ENCODE data around the gene PLPPR5. TPM values are rescaled to one million over a fixed set of nuclear protein-coding genes. Genes with fewer than 3 reads are reported as not detected.

Gene PLPPR5
- total RNA-seq, 1 experiment from 2014 or later = not detected

DNA sequence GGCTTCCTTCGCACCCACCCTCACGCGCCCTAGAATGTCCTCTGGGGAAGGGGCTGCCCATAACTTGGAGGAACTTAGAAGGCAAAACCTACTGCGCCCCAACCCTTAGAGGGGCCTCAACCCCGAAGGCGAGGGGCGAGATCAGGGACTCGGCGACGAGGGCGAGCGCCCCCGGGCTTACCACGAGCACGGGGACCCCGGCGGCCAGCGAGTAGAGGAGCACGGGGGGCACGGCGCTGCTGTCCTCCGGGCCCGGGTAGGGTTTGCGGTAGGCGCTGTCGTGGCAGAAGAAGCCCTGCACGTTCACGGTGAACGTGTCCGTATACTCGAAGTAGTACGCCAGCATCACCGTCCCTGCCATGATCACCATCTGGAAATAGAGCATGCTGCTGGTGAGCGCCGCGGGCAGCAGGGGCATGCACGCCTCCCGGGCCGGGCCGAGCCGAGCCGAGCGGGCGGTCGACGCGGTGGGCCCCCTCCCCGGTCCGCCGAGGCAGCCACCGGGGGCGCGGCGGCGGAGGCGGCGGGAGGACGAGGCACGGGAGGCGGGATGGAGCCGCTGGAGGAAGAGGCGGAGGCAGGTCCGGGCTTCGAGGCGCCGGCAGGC is 304 bp downstream of the PLPPR5 start:
- CTCF ChIA-PET = no interaction called here
- H3K36me3 ChIP-seq (ENCODE audit: control insufficient read depth in 1 of 2, insufficient read depth in 2 of 2, low read length in 2 of 2) = no peaks in the 10 kb centered on the region
- H3K27ac ChIP-seq (ENCODE audit: low read depth, low read length) = no peak overlapping the region
- no peak overlapping the region for H2AFZ ChIP-seq (ENCODE audit: low read depth, low read length, poor library complexity, severe bottlenecking)
- TF ChIP-seq FOSL1 (IDR thresholded peaks at IDR 0.05; ENCODE audit: low read depth) (no peak), EZH2phosphoT487 (IDR thresholded peaks at IDR 0.05; ENCODE audit: borderline replicate concordance) (no peak), JUND (IDR thresholded peaks at IDR 0.05) (no peak), RAD21 (IDR thresholded peaks at IDR 0.05; ENCODE audit: low read depth) (no peak), EGR1 (IDR thresholded peaks at IDR 0.05; ENCODE audit: low read depth) (no peak), SP1 (IDR thresholded peaks at IDR 0.05; ENCODE audit: low read depth) (no peak), POLR2A (IDR thresholded peaks at IDR 0.05; ENCODE audit: borderline replicate concordance, extremely low read depth, insufficient read depth, insufficient read length) (no peak), ZFX (IDR thresholded peaks at IDR 0.05) (no peak), EZH2 (IDR thresholded peaks at IDR 0.05) (no peak), CBX3 (IDR thresholded peaks at IDR 0.05; ENCODE audit: low read depth) (no peak), SIN3A (IDR thresholded peaks at IDR 0.05; ENCODE audit: low read depth) (no peak)
- TF ChIP-seq, protein P1, sequence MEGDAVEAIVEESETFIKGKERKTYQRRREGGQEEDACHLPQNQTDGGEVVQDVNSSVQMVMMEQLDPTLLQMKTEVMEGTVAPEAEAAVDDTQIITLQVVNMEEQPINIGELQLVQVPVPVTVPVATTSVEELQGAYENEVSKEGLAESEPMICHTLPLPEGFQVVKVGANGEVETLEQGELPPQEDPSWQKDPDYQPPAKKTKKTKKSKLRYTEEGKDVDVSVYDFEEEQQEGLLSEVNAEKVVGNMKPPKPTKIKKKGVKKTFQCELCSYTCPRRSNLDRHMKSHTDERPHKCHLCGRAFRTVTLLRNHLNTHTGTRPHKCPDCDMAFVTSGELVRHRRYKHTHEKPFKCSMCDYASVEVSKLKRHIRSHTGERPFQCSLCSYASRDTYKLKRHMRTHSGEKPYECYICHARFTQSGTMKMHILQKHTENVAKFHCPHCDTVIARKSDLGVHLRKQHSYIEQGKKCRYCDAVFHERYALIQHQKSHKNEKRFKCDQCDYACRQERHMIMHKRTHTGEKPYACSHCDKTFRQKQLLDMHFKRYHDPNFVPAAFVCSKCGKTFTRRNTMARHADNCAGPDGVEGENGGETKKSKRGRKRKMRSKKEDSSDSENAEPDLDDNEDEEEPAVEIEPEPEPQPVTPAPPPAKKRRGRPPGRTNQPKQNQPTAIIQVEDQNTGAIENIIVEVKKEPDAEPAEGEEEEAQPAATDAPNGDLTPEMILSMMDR (IDR thresholded peaks at IDR 0.05 in 2 of 3, conservative IDR thresholded peaks at IDR 0.05 in 1 of 3; ENCODE audit: borderline replicate concordance in 1 of 3, insufficient read depth in 1 of 3, low read depth in 2 of 3, low read length in 2 of 3) = no peak
- TF ChIP-seq, protein P2, sequence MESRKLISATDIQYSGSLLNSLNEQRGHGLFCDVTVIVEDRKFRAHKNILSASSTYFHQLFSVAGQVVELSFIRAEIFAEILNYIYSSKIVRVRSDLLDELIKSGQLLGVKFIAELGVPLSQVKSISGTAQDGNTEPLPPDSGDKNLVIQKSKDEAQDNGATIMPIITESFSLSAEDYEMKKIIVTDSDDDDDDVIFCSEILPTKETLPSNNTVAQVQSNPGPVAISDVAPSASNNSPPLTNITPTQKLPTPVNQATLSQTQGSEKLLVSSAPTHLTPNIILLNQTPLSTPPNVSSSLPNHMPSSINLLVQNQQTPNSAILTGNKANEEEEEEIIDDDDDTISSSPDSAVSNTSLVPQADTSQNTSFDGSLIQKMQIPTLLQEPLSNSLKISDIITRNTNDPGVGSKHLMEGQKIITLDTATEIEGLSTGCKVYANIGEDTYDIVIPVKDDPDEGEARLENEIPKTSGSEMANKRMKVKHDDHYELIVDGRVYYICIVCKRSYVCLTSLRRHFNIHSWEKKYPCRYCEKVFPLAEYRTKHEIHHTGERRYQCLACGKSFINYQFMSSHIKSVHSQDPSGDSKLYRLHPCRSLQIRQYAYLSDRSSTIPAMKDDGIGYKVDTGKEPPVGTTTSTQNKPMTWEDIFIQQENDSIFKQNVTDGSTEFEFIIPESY (IDR thresholded peaks at IDR 0.05; ENCODE audit: extremely low read depth, insufficient replicate concordance, low read length) = no peak
- TF ChIP-seq, protein P3, sequence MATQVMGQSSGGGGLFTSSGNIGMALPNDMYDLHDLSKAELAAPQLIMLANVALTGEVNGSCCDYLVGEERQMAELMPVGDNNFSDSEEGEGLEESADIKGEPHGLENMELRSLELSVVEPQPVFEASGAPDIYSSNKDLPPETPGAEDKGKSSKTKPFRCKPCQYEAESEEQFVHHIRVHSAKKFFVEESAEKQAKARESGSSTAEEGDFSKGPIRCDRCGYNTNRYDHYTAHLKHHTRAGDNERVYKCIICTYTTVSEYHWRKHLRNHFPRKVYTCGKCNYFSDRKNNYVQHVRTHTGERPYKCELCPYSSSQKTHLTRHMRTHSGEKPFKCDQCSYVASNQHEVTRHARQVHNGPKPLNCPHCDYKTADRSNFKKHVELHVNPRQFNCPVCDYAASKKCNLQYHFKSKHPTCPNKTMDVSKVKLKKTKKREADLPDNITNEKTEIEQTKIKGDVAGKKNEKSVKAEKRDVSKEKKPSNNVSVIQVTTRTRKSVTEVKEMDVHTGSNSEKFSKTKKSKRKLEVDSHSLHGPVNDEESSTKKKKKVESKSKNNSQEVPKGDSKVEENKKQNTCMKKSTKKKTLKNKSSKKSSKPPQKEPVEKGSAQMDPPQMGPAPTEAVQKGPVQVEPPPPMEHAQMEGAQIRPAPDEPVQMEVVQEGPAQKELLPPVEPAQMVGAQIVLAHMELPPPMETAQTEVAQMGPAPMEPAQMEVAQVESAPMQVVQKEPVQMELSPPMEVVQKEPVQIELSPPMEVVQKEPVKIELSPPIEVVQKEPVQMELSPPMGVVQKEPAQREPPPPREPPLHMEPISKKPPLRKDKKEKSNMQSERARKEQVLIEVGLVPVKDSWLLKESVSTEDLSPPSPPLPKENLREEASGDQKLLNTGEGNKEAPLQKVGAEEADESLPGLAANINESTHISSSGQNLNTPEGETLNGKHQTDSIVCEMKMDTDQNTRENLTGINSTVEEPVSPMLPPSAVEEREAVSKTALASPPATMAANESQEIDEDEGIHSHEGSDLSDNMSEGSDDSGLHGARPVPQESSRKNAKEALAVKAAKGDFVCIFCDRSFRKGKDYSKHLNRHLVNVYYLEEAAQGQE (IDR thresholded peaks at IDR 0.05; ENCODE audit: low read depth) = no peak
- TF ChIP-seq, protein P4, sequence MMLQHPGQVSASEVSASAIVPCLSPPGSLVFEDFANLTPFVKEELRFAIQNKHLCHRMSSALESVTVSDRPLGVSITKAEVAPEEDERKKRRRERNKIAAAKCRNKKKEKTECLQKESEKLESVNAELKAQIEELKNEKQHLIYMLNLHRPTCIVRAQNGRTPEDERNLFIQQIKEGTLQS (IDR thresholded peaks at IDR 0.05) = no peak
- TF ChIP-seq, protein P5, sequence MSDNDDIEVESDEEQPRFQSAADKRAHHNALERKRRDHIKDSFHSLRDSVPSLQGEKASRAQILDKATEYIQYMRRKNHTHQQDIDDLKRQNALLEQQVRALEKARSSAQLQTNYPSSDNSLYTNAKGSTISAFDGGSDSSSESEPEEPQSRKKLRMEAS (IDR thresholded peaks at IDR 0.05) = no peak
- no peak overlapping the region for H3K4me3 ChIP-seq (replicated peaks in 1 of 2; ENCODE audit: low read depth in 1 of 2, low read length in 2 of 2)
- DNase-seq (ENCODE audit: low read depth, low spot score) (no peak), ATAC-seq (no peak)
- no peak overlapping the region for H3K9ac ChIP-seq (ENCODE audit: low read length)
- no peaks in the 10 kb centered on the region for H4K20me1 ChIP-seq (ENCODE audit: insufficient read depth)
- RAD21 ChIA-PET (ENCODE audit: low non-redundant PET in 1 of 2, low total read pairs in 2 of 2, uncharacterized antibody in 2 of 2, unreplicated experiment in 2 of 2) = no interaction called here
- no peak overlapping the region for H3K4me2 ChIP-seq (ENCODE audit: low read length)
- no peaks in the 10 kb centered on the region for H3K9me2 ChIP-seq (ENCODE audit: insufficient read depth)
- POLR2A ChIA-PET = no interaction called here
- no TSS peak for BruUV-seq (replicated peaks)
- no peaks in the 10 kb centered on the region for H3K79me2 ChIP-seq (ENCODE audit: insufficient read depth, low read length)
- H3K9me3 ChIP-seq (ENCODE audit: control insufficient read depth in 1 of 2, insufficient read depth in 1 of 2, low read depth in 1 of 2, low read length in 2 of 2) = no peaks in the 10 kb centered on the region
- H3K4me1 ChIP-seq (ENCODE audit: control insufficient read depth in 1 of 2, insufficient read depth in 2 of 2, low read length in 2 of 2) = no peaks in the 10 kb centered on the region
- intact Hi-C loops (cut with micrococcal nuclease) = no loop called here
- no peaks in the 10 kb centered on the region for H3K27me3 ChIP-seq (ENCODE audit: insufficient read depth, low read length)
